ENCODE results near the gene NAIF1. TPM values are rescaled to one million over a fixed set of nuclear protein-coding genes. Genes with fewer than 3 reads are reported as not detected.
"Not testable (repeated sequence)": the region's sequence is repeated elsewhere in the genome, so short reads cannot be mapped to it uniquely, and the experiment has no call there.

Gene NAIF1
- polyA plus RNA-seq, 1 donor from 2014 or later: 9.9 TPM

DNA sequence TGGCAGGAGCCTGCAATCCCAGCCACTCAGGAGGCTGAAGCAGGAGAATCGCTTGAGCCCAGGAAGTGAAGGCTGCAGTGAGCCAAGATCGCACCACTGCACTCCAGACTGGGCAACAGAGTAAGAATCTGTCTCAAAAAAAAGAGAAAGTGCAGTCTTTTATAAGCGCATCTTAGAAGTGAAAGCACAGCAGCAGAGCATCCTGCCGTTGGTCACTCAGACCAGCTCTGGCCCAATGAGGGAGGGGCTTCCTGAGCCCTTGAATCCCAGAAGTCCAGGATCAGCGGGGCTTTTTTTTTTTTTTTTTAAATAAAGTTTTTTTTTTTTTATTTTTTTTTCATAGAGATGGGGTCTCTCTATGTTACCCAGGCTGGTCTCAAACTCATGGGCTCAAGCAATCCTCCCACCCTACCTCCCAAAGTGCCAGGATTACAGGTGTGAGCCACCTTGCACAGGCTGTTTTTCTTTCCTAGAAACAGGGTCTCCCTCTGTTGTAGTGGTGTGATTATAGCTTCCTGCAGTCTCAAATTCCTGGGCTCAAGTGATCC is 42.3 kb downstream of the NAIF1 start:
- H4K20me1 ChIP-seq (ENCODE audit: insufficient read depth): no peaks in the 10 kb centered on the region
- no peak overlapping the region for H3K9ac ChIP-seq (ENCODE audit: low read length)
- H3K9me2 ChIP-seq (ENCODE audit: insufficient read depth, low read length): no peaks in the 10 kb centered on the region
- TF ChIP-seq EP300 (conservative IDR thresholded peaks at IDR 0.05; ENCODE audit: poor library complexity, severe bottlenecking): no peak
- TF ChIP-seq, protein P1, sequence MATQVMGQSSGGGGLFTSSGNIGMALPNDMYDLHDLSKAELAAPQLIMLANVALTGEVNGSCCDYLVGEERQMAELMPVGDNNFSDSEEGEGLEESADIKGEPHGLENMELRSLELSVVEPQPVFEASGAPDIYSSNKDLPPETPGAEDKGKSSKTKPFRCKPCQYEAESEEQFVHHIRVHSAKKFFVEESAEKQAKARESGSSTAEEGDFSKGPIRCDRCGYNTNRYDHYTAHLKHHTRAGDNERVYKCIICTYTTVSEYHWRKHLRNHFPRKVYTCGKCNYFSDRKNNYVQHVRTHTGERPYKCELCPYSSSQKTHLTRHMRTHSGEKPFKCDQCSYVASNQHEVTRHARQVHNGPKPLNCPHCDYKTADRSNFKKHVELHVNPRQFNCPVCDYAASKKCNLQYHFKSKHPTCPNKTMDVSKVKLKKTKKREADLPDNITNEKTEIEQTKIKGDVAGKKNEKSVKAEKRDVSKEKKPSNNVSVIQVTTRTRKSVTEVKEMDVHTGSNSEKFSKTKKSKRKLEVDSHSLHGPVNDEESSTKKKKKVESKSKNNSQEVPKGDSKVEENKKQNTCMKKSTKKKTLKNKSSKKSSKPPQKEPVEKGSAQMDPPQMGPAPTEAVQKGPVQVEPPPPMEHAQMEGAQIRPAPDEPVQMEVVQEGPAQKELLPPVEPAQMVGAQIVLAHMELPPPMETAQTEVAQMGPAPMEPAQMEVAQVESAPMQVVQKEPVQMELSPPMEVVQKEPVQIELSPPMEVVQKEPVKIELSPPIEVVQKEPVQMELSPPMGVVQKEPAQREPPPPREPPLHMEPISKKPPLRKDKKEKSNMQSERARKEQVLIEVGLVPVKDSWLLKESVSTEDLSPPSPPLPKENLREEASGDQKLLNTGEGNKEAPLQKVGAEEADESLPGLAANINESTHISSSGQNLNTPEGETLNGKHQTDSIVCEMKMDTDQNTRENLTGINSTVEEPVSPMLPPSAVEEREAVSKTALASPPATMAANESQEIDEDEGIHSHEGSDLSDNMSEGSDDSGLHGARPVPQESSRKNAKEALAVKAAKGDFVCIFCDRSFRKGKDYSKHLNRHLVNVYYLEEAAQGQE (IDR thresholded peaks at IDR 0.05; ENCODE audit: borderline replicate concordance): no peak
- TF ChIP-seq TAF1 (IDR thresholded peaks at IDR 0.05; ENCODE audit: low read depth): no peak
- no peak for TF ChIP-seq SMC3 (conservative IDR thresholded peaks at IDR 0.05; ENCODE audit: poor library complexity)
- TF ChIP-seq, protein P2, sequence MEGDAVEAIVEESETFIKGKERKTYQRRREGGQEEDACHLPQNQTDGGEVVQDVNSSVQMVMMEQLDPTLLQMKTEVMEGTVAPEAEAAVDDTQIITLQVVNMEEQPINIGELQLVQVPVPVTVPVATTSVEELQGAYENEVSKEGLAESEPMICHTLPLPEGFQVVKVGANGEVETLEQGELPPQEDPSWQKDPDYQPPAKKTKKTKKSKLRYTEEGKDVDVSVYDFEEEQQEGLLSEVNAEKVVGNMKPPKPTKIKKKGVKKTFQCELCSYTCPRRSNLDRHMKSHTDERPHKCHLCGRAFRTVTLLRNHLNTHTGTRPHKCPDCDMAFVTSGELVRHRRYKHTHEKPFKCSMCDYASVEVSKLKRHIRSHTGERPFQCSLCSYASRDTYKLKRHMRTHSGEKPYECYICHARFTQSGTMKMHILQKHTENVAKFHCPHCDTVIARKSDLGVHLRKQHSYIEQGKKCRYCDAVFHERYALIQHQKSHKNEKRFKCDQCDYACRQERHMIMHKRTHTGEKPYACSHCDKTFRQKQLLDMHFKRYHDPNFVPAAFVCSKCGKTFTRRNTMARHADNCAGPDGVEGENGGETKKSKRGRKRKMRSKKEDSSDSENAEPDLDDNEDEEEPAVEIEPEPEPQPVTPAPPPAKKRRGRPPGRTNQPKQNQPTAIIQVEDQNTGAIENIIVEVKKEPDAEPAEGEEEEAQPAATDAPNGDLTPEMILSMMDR (IDR thresholded peaks at IDR 0.05; ENCODE audit: poor library complexity, severe bottlenecking): no peak
- no peak for TF ChIP-seq MXI1 (conservative IDR thresholded peaks at IDR 0.05; ENCODE audit: poor library complexity, severe bottlenecking)
- TF ChIP-seq RAD21 (conservative IDR thresholded peaks at IDR 0.05): no peak
- TF ChIP-seq EZH2 (IDR thresholded peaks at IDR 0.05; ENCODE audit: borderline replicate concordance, insufficient read depth, low read length, poor library complexity, severe bottlenecking): no peak
- TF ChIP-seq POLR2AphosphoS5 (IDR thresholded peaks at IDR 0.05): no peak
- H3K4me2 ChIP-seq (ENCODE audit: low read length): no peak overlapping the region
- no peaks in the 10 kb centered on the region for H3K36me3 ChIP-seq (ENCODE audit: insufficient read depth, low read length)
- no peaks in the 10 kb centered on the region for H3K79me2 ChIP-seq (replicated peaks; ENCODE audit: insufficient read depth, low read length)
- no peak overlapping the region for H3K27ac ChIP-seq (ENCODE audit: low read length)
- H3K9me3 ChIP-seq (ENCODE audit: low read length): no peaks in the 10 kb centered on the region
- H3K4me3 ChIP-seq (ENCODE audit: low read length): no peak overlapping the region
- no peak overlapping the region for H2AFZ ChIP-seq (ENCODE audit: low read depth, low read length)
- H3K27me3 ChIP-seq (ENCODE audit: insufficient read depth, low read depth, low read length): no peaks in the 10 kb centered on the region
- H3F3A ChIP-seq (ENCODE audit: insufficient read depth, low read length, poor library complexity, severe bottlenecking): no peaks in the 10 kb centered on the region

DNA sequence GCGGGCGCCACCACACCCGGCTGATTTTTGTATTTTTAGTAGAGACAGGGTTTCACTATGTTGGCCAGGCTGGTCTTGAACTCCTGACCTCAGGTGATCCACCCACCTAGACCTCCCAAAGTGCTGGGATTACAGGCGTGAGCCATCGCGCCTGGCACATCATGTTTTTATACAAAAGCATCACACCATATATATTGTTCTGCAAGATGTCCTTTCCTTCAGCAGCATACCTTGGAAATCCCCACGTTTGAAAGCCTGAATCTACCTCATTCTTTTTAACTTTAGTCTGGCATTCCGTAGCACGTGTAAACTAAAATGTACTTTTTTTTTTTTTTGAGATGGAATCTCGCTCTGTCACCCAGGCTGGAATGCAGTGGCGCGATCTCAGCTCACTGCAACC is 43.4 kb downstream of the NAIF1 start:
- not testable (repeated sequence) for H3K4me2 ChIP-seq (ENCODE audit: low read length); H3K9me3 ChIP-seq (ENCODE audit: low read length); H3F3A ChIP-seq (ENCODE audit: insufficient read depth, low read length, poor library complexity, severe bottlenecking); H3K79me2 ChIP-seq (replicated peaks; ENCODE audit: insufficient read depth, low read length); H3K27ac ChIP-seq (ENCODE audit: low read length); H3K36me3 ChIP-seq (ENCODE audit: insufficient read depth, low read length); H4K20me1 ChIP-seq (ENCODE audit: insufficient read depth); H3K27me3 ChIP-seq (ENCODE audit: insufficient read depth, low read depth, low read length); H3K9me2 ChIP-seq (ENCODE audit: insufficient read depth, low read length); H2AFZ ChIP-seq (ENCODE audit: low read depth, low read length); H3K4me3 ChIP-seq (ENCODE audit: low read length); H3K9ac ChIP-seq (ENCODE audit: low read length)

DNA sequence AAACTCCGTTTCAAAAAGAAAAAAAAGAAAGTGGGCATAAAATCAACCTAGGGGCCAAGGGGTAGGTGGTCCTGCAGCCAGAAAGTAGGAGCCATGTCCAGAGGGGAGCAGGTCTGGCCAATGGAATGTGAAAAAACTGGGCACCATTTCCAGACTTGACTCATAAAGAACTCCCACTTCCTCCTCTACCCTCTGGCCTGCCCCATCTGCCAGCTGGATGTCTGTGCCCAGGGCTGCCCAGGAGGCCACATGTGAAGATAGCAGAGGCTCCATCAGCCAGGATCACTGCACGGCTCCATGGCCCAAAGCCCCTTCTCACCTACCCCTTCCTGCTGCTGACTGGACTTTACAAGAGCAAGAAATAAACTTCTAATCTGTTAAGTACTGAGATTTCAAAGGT is 44.2 kb downstream of the NAIF1 start:
- Histone ChIP-seq H3K4me3 (ENCODE audit: low read length) (no peak overlapping the region), H2AFZ (ENCODE audit: low read depth, low read length) (no peak overlapping the region), H3K4me2 (ENCODE audit: low read length) (no peak overlapping the region), H3K79me2 (replicated peaks; ENCODE audit: insufficient read depth, low read length) (no peaks in the 10 kb centered on the region), H3K9ac (ENCODE audit: low read length) (no peak overlapping the region), H3K27ac (ENCODE audit: low read length) (no peak overlapping the region), H4K20me1 (ENCODE audit: insufficient read depth) (no peaks in the 10 kb centered on the region), H3K36me3 (ENCODE audit: insufficient read depth, low read length) (no peaks in the 10 kb centered on the region), H3K9me3 (ENCODE audit: low read length) (no peaks in the 10 kb centered on the region), H3F3A (ENCODE audit: insufficient read depth, low read length, poor library complexity, severe bottlenecking) (no peaks in the 10 kb centered on the region), H3K9me2 (ENCODE audit: insufficient read depth, low read length) (no peaks in the 10 kb centered on the region), H3K27me3 (ENCODE audit: insufficient read depth, low read depth, low read length) (no peaks in the 10 kb centered on the region)
- TF ChIP-seq MXI1 (conservative IDR thresholded peaks at IDR 0.05; ENCODE audit: poor library complexity, severe bottlenecking): no peak
- no peak for TF ChIP-seq SMC3 (conservative IDR thresholded peaks at IDR 0.05; ENCODE audit: poor library complexity)
- no peak for TF ChIP-seq POLR2AphosphoS5 (IDR thresholded peaks at IDR 0.05)
- TF ChIP-seq, protein P1 (IDR thresholded peaks at IDR 0.05; ENCODE audit: borderline replicate concordance): no peak
- no peak for TF ChIP-seq TAF1 (IDR thresholded peaks at IDR 0.05; ENCODE audit: low read depth)
- TF ChIP-seq EP300 (conservative IDR thresholded peaks at IDR 0.05; ENCODE audit: poor library complexity, severe bottlenecking): no peak
- no peak for TF ChIP-seq EZH2 (IDR thresholded peaks at IDR 0.05; ENCODE audit: borderline replicate concordance, insufficient read depth, low read length, poor library complexity, severe bottlenecking)
- TF ChIP-seq, protein P2 (IDR thresholded peaks at IDR 0.05; ENCODE audit: poor library complexity, severe bottlenecking): no peak
- no peak for TF ChIP-seq RAD21 (conservative IDR thresholded peaks at IDR 0.05)
